K562 (cell line): ENCODE data around the gene TSPOAP1. TPM values are rescaled to one million over a fixed set of nuclear protein-coding genes. Genes with fewer than 3 reads are reported as not detected.

Source experiments
- ATAC-seq: fragments of 200-7000 bp; cut with Tn5 transposase; 3 replicates; pipeline ENCODE4 v1.9.1; 2020; ENCODE audit warnings: moderate library complexity
- BruUV-seq: library from RNA; stranded (reverse); fragments of 400-500 nt; replicated peaks from 2 replicates; lab custom pipeline; 2021; lab: Mats Ljungman, UMichigan
- CTCF ChIA-PET: fragments of 300-600 bp; formaldehyde crosslinking; extraction: SDS; loops from one replicate; lab custom pipeline; 2021; ENCODE audit warnings: low intra/inter-chr PET ratio; lab: Yijun Ruan, JAX
- POLR2A ChIA-PET: fragments of 300-600, 350-650 bp; sonication (Branson Sonifier 250); formaldehyde crosslinking; extraction: SDS; loops from one replicate; lab custom pipeline; 2021; ENCODE audit warnings: antibody characterized with exemption, inconsistent platforms; lab: Yijun Ruan, JAX
- DNase-seq, 4 experiments: peaks; one replicate each; pipeline versions ENCODE4 v3.0.0 to v3.0.0-alpha.2; 2011 to 2018; ENCODE audit warnings: low spot score in 3 of 4, mixed read lengths in 3 of 4; ENCODE audit errors: extremely low read depth in 1 of 4
- FAIRE-seq: peaks from 2 replicates; lab custom pipeline; 2011; peaks lifted over from hg19 to GRCh38; lab: Jason Lieb, UNC
- H2AFZ ChIP-seq: 2 replicates; pipeline ENCODE4 v1.6.0; 2011; ENCODE audit warnings: low read depth, low read length, control low read depth, inconsistent platforms
- H3K27ac ChIP-seq: fragments of 200-600 bp; 3 replicates; pipeline ENCODE4 v1.8.0; 2011; ENCODE audit warnings: low read depth, mild to moderate bottlenecking, control low read depth, inconsistent platforms, low read length, moderate library complexity, mixed read lengths; ENCODE audit errors: extremely low read depth
- H3K27me3 ChIP-seq, 2 experiments: fragments of 300-600 bp in 1 of 2; 2 replicates in 1 of 2; 3 replicates in 1 of 2; pipeline versions ENCODE4 v1.6.0 to v1.8.0; 2011; ENCODE audit warnings: inconsistent platforms in 2 of 2, low read length in 2 of 2, mild to moderate bottlenecking in 1 of 2, mixed read lengths in 1 of 2, moderate library complexity in 1 of 2; ENCODE audit not compliant: control insufficient read depth in 2 of 2, insufficient read depth in 2 of 2
- H3K36me3 ChIP-seq: fragments of 300-600 bp; 3 replicates; pipeline ENCODE4 v1.8.0; 2011; ENCODE audit warnings: mild to moderate bottlenecking, low read length, inconsistent platforms; ENCODE audit not compliant: control insufficient read depth, insufficient read depth
- H3K4me1 ChIP-seq, 2 experiments: fragments of 200-600 bp in 1 of 2; replicated peaks in 1 of 2; 2 replicates in 1 of 2; 3 replicates in 1 of 2; pipeline versions ENCODE4 v1.5.1 to v1.8.0; 2011; ENCODE audit warnings: inconsistent platforms in 2 of 2, low read length in 2 of 2, mild to moderate bottlenecking in 1 of 2, mixed read lengths in 1 of 2, moderate library complexity in 1 of 2; ENCODE audit not compliant: control insufficient read depth in 2 of 2, insufficient read depth in 2 of 2
- H3K4me2 ChIP-seq: 2 replicates; pipeline ENCODE4 v1.6.1; 2011; ENCODE audit warnings: low read length, control low read depth, inconsistent platforms, mixed read lengths; ENCODE audit not compliant: insufficient read depth
- H3K4me3 ChIP-seq: fragments of 200-600 bp; sonication (generic), shearing (Covaris generic); 2 replicates; pipeline ENCODE4 v1.5.1; 2016; ENCODE audit warnings: control low read depth, inconsistent platforms
- H3K79me2 ChIP-seq: fragments of 200-600 bp; 3 replicates; pipeline ENCODE4 v1.8.0; 2011; ENCODE audit warnings: low read length, inconsistent platforms; ENCODE audit not compliant: control insufficient read depth, insufficient read depth
- H3K9ac ChIP-seq, 2 experiments: 2 replicates each; pipeline versions ENCODE4 v1.6.0 to v1.6.1; 2011; ENCODE audit warnings: low read depth in 2 of 2, low read length in 2 of 2, control low read depth in 1 of 2, inconsistent platforms in 1 of 2, mild to moderate bottlenecking in 1 of 2, mixed read lengths in 1 of 2; ENCODE audit not compliant: insufficient read depth in 1 of 2
- H3K9me1 ChIP-seq: one replicate; pipeline ENCODE4 v1.6.0; 2011; ENCODE audit warnings: inconsistent platforms, mild to moderate bottlenecking, low read length, moderate library complexity; ENCODE audit not compliant: control insufficient read depth, insufficient read depth
- H3K9me3 ChIP-seq: replicated peaks from 2 replicates; pipeline ENCODE4 v1.5.1; 2011; ENCODE audit warnings: low read depth, low read length, inconsistent platforms; ENCODE audit not compliant: control insufficient read depth, insufficient read depth
- H4K20me1 ChIP-seq: replicated peaks from 2 replicates; pipeline ENCODE4 v1.6.1; 2011; ENCODE audit warnings: low read length, inconsistent platforms, mixed read lengths; ENCODE audit not compliant: control insufficient read depth, insufficient read depth
- CTCF ChIP-seq, 3 experiments: IDR thresholded peaks in 2 of 3; conservative IDR thresholded peaks in 1 of 3; 2 replicates each; pipeline ENCODE4 v1.5.1; 2011 to 2012; ENCODE audit warnings: low read length in 3 of 3, mild to moderate bottlenecking in 3 of 3, control low read depth in 2 of 3, improper control_type of control experiment in 1 of 3, inconsistent platforms in 1 of 3, low read depth in 1 of 3, mixed read lengths in 1 of 3, moderate library complexity in 1 of 3; ENCODE audit not compliant: insufficient read depth in 2 of 3
- ESRRA ChIP-seq: fragments of 450-650 bp; IDR thresholded peaks from 2 replicates; pipeline ENCODE4 v1.6.1; 2014; ENCODE audit warnings: low read depth, mild to moderate bottlenecking, moderate library complexity, borderline replicate concordance
- GABPB2 ChIP-seq: fragments of 250-450 bp; sonication (Bioruptor Pico); conservative IDR thresholded peaks from 2 replicates; pipeline ENCODE4 v1.5.1; 2021; ENCODE audit warnings: mild to moderate bottlenecking
- HINFP ChIP-seq: fragments of 450-650 bp; conservative IDR thresholded peaks from 2 replicates; pipeline ENCODE4 v1.6.1; 2016; ENCODE audit warnings: missing genetic modification characterization, low read depth, mild to moderate bottlenecking, control low read depth, missing compliant biosample characterization
- MAFF ChIP-seq: IDR thresholded peaks from 2 replicates; pipeline ENCODE4 v1.6.1; 2012; ENCODE audit warnings: low read length, improper control_type of control experiment
- MAFK ChIP-seq: IDR thresholded peaks from 2 replicates; pipeline ENCODE4 v1.6.1; 2011; ENCODE audit warnings: low read length, improper control_type of control experiment
- NKRF ChIP-seq: fragments of 450-650 bp; IDR thresholded peaks from 2 replicates; pipeline ENCODE4 v1.6.1; 2016; ENCODE audit warnings: borderline replicate concordance
- TFAM ChIP-seq: fragments of 250-450 bp; sonication (Bioruptor Pico); conservative IDR thresholded peaks from 2 replicates; pipeline ENCODE4 v1.5.0; 2021; ENCODE audit warnings: mild to moderate bottlenecking, moderate library complexity
- TFAP4 ChIP-seq: sonication (generic); formaldehyde crosslinking; IDR thresholded peaks from 2 replicates; pipeline ENCODE4 v1.8.0; 2022; ENCODE audit warnings: missing genetic modification reagents, mild to moderate bottlenecking, moderate library complexity, borderline replicate concordance
- ZNF655 ChIP-seq: fragments of 250-450 bp; sonication (Bioruptor Pico); IDR thresholded peaks from 2 replicates; pipeline ENCODE4 v1.5.0; 2021
- WGBS: fragments of 100-300 bp; shearing (Covaris generic); methylation state at CpG from one replicate; pipeline ENCODE4 v1.1.6; 2016; ENCODE audit warnings: low coverage, mixed read lengths; ENCODE audit not compliant: insufficient coverage; ENCODE audit errors: missing lambda C conversion rate; 5-methylcytosine and 5-hydroxymethylcytosine counted together
- in situ Hi-C: fragments of 300-500 bp; cut with MboI; formaldehyde crosslinking; loops from 4 replicates; pipeline ENCODE4 v1.15.0; 2018; ENCODE audit warnings: inconsistent platforms, mixed read lengths
- intact Hi-C: fragments of 100-400 bp; cut with micrococcal nuclease; formaldehyde crosslinking; loops from 2 replicates; pipeline ENCODE4 v1.14.2; 2022
- polyA plus RNA-seq, 8 experiments: library from polyadenylated mRNA; depleted of rRNA in 4 of 8; stranded (reverse) in 5 of 8; unstranded in 3 of 8; fragments of >200 nt; fragmentation: Nextera tagmentation in 2 of 8; fragmentation: Illumina TruSeq in 1 of 8; extraction: Ambion mirVana in 2 of 8; extraction: Trizol in 1 of 8; gene quantifications; 2 replicates each; pipeline versions ENCODE4 v1.2.1 to v1.2.3, GENCODE V29; 2011 to 2014; ENCODE audit warnings: inconsistent platforms in 1 of 8, missing spikeins in 1 of 8
- total RNA-seq, 7 experiments: library from RNA; depleted of rRNA in 6 of 7; stranded (reverse); fragments of >200 nt in 6 of 7; fragmentation: Illumina TruSeq in 2 of 7; extraction: Trizol in 2 of 7; gene quantifications; 2 replicates each; pipeline versions ENCODE4 v1.2.1 to v1.2.3, GENCODE V29; 2011 to 2021; ENCODE audit warnings: low replicate concordance in 1 of 7

TSPOAP1 gene
- total and polyA plus RNA-seq, 9 of the 15 experiments (the other 6 are each of a cell fraction or from before 2014, with no cell fraction given) = 0.87 to 3.9 (median 1.8) TPM; not detected in 2

GRCh38 chr17:58338841-58339754 lies 10.5 kb upstream of the TSPOAP1 start:
- FAIRE-seq (peak; percentile 86), DNase-seq (peak; percentile 79 to 93 (median 83)), ATAC-seq (peak; percentile 78)
- 4% methylated on average over 10 of the region's 10 CpGs for WGBS
- H3K9me3 ChIP-seq = no peaks in the 10 kb centered on the region
- intact Hi-C loops (loop anchor here (1.0 to 10.0 kb wide), 2 partner anchors 10 to 296 kb away; no protein-coding TSS in a partner anchor), in situ Hi-C loops (loop anchor here (5.0 kb wide), 1 partner anchor 78 kb away; the partner anchor contains the start of gene RNF43)
- H3K27me3 ChIP-seq = no peaks in the 10 kb centered on the region
- H3K9me1 ChIP-seq = no peaks in the 10 kb centered on the region
- CTCF ChIA-PET = interaction anchor here (0.6 kb wide), 1 partner anchor 98 kb away, joined by 3 read pairs; no protein-coding TSS in a partner anchor
- peak overlapping the region; percentile 91 for H3K4me3 ChIP-seq
- peak overlapping the region; percentile 48 for H2AFZ ChIP-seq
- peak overlapping the region; percentile 99 for H3K27ac ChIP-seq
- H3K36me3 ChIP-seq = peaks cover 21% of the 10 kb centered on the region; the same call in 2 of the 3 replicates
- peaks cover 55 to 59% of the 10 kb centered on the region in 2 experiments for H3K4me1 ChIP-seq
- H4K20me1 ChIP-seq = no peaks in the 10 kb centered on the region; the same call in 1 of the 2 replicates
- H3K79me2 ChIP-seq = peaks cover 79% of the 10 kb centered on the region
- H3K4me2 ChIP-seq = peak overlapping the region; percentile 90
- POLR2A ChIA-PET = interaction anchor here (0.6 to 10.4 kb wide), 10 partner anchors 8 to 205 kb away, joined by 3 to 257 read pairs (median 5); partner anchors contain the start of genes RNF43 and SUPT4H1
- TSS peak; percentile 89 for BruUV-seq
- peak overlapping the region; percentile 96 to 100 for H3K9ac ChIP-seq
- TF ChIP-seq CTCF (IDR thresholded peaks at IDR 0.05 in 2 of 3, conservative IDR thresholded peaks at IDR 0.05 in 1 of 3; ENCODE audit: insufficient read depth in 2 of 3, low read depth in 1 of 3, low read length in 3 of 3) = no peak
- peak; percentile 70; the same call in 1 of the 2 replicates for TF ChIP-seq NKRF
- no peak for TF ChIP-seq ZNF655
- no peak for TF ChIP-seq GABPB2 (CRISPR knock-in tag)
- TF ChIP-seq MAFK = peak; percentile 39; the same call in 1 of the 2 replicates
- TF ChIP-seq TFAM = no peak
- TF ChIP-seq MAFF = no peak; the same call in 1 of the 2 replicates
- TF ChIP-seq TFAP4 (CRISPR knock-in tag) = peak; percentile 98
- TF ChIP-seq HINFP (tag) = no peak
- no peak for TF ChIP-seq ESRRA
